Left lobe of liver (tissue), 2 donors: ENCODE results near the gene GOLGA3. TPM values are rescaled to one million over a fixed set of nuclear protein-coding genes. Genes with fewer than 3 reads are reported as not detected.
"Not testable (repeated sequence)": the region's sequence is repeated elsewhere in the genome, so short reads cannot be mapped to it uniquely, and the experiment has no call there.

ENCODE experiments used
- ATAC-seq: fragments of 200-7000 bp; cut with Tn5 transposase; one replicate; pipeline ENCODE4 v1.9.1; 2020; ENCODE audit warnings: mild to moderate bottlenecking, moderate library complexity
- DNase-seq: peaks from one replicate; pipeline ENCODE4 v3.0.0-alpha.2; 2020; ENCODE audit warnings: low spot score
- total RNA-seq: library from RNA; stranded (reverse); gene quantifications from one replicate; pipeline ENCODE4 v1.2.1, GENCODE V29; 2021
- donor health status: DM: no; HTN: no; CAD: no; lungs with moderate emphysema.
- donor health status: DM: no; HTN: yes; CAD: no.

Gene GOLGA3
- total RNA-seq, 1 donor from 2014 or later: 22.9 TPM

GRCh38 chr12:132813443-132813842 lies 15.2 kb downstream of the GOLGA3 start:
- no peak for DNase-seq
- ATAC-seq: no peak

GRCh38 chr12:132812631-132813305 lies 15.9 kb downstream of the GOLGA3 start:
- no peak for DNase-seq

GRCh38 chr12:132809391-132809790 lies 19.3 kb downstream of the GOLGA3 start:
- not testable (repeated sequence) for DNase-seq, ATAC-seq

More at GRCh38 chr12:132812631-132813305, 15.9 kb downstream of the GOLGA3 start:
- ATAC-seq: no peak

- no peak for ATAC-seq
- DNase-seq: no peak
Observed at GRCh38 chr12:132807295-132808092, 21.2 kb downstream of the GOLGA3 start.

- no peak for ATAC-seq
- DNase-seq: no peak
Observed at GRCh38 chr12:132806857-132807256, 21.8 kb downstream of the GOLGA3 start.

GRCh38 chr12:132804426-132804861 lies 24.2 kb downstream of the GOLGA3 start:
- no peak for DNase-seq
- peak; percentile 32 for ATAC-seq

GRCh38 chr12:132803888-132804287 lies 24.8 kb downstream of the GOLGA3 start:
- ATAC-seq (no peak), DNase-seq (no peak)

GRCh38 chr12:132803125-132803524 lies 25.5 kb downstream of the GOLGA3 start:
- DNase-seq (no peak), ATAC-seq (no peak)

- ATAC-seq (no peak), DNase-seq (no peak)
Observed at GRCh38 chr12:132801741-132802140, 26.9 kb downstream of the GOLGA3 start.

- DNase-seq (no peak), ATAC-seq (peak; percentile 15)
Observed at GRCh38 chr12:132798836-132799235, 29.8 kb downstream of the GOLGA3 start.

GRCh38 chr12:132797820-132798570 lies 30.7 kb downstream of the GOLGA3 start:
- no peak for ATAC-seq

GRCh38 chr12:132795847-132796246 lies 32.8 kb downstream of the GOLGA3 start:
- DNase-seq (no peak), ATAC-seq (no peak)

More at GRCh38 chr12:132797820-132798570, 30.7 kb downstream of the GOLGA3 start:
- DNase-seq: no peak

GRCh38 chr12:132791940-132792339 lies 36.7 kb downstream of the GOLGA3 start:
- not testable (repeated sequence) for DNase-seq
- ATAC-seq: peak; percentile 19

- ATAC-seq: no peak
- DNase-seq: no peak
Observed at GRCh38 chr12:132789099-132789471, 39.6 kb downstream of the GOLGA3 start.

- ATAC-seq (no peak), DNase-seq (no peak)
Observed at GRCh38 chr12:132788375-132789098, 40.1 kb downstream of the GOLGA3 start.

- no peak for DNase-seq
- no peak for ATAC-seq
Observed at GRCh38 chr12:132787877-132788276, 40.8 kb downstream of the GOLGA3 start.

- ATAC-seq (no peak), DNase-seq (no peak)
Observed at GRCh38 chr12:132786192-132786591, 42.5 kb downstream of the GOLGA3 start.

- ATAC-seq: no peak
Observed at GRCh38 chr12:132784580-132784979, 44.1 kb downstream of the GOLGA3 start.

GRCh38 chr12:132783917-132784531 lies 44.6 kb downstream of the GOLGA3 start:
- DNase-seq (no peak), ATAC-seq (peak; percentile 36)

More at GRCh38 chr12:132784580-132784979, 44.1 kb downstream of the GOLGA3 start:
- DNase-seq: no peak

GRCh38 chr12:132781938-132782337 lies 46.7 kb downstream of the GOLGA3 start:
- ATAC-seq (no peak), DNase-seq (no peak)
